ENCODE data around the gene RABAC1.

Gene RABAC1

GRCh38 chr19:41941410-41942202, 17.5 kb downstream of the RABAC1 start:
- TF ChIP-seq POLR2AphosphoS5 (IDR thresholded peaks at IDR 0.05; ENCODE audit: low read depth, low read length) (no peak), SIN3A (IDR thresholded peaks at IDR 0.05; ENCODE audit: borderline replicate concordance, insufficient read depth, low read length) (no peak), TAF1 (IDR thresholded peaks at IDR 0.05; ENCODE audit: borderline replicate concordance, insufficient read depth, low read length) (no peak), REST (IDR thresholded peaks at IDR 0.05; ENCODE audit: insufficient read depth in 1 of 2, low read depth in 2 of 2, low read length in 2 of 2) (no peak), FOXP2 (optimal IDR thresholded peaks at IDR 0.05; ENCODE audit: borderline replicate concordance, extremely low read depth, extremely low read length, insufficient read depth) (no peak)

GRCh38 chr19:41940731-41941409, 18.3 kb downstream of the RABAC1 start:
- no peak for TF ChIP-seq TAF1 (IDR thresholded peaks at IDR 0.05; ENCODE audit: borderline replicate concordance, insufficient read depth, low read length)
- no peak for TF ChIP-seq POLR2AphosphoS5 (IDR thresholded peaks at IDR 0.05; ENCODE audit: low read depth, low read length)
- no peak for TF ChIP-seq REST (IDR thresholded peaks at IDR 0.05; ENCODE audit: insufficient read depth in 1 of 2, low read depth in 2 of 2, low read length in 2 of 2)
- TF ChIP-seq FOXP2 (optimal IDR thresholded peaks at IDR 0.05; ENCODE audit: borderline replicate concordance, extremely low read depth, extremely low read length, insufficient read depth), result no peak
- TF ChIP-seq SIN3A (IDR thresholded peaks at IDR 0.05; ENCODE audit: borderline replicate concordance, insufficient read depth, low read length), result no peak

DNA sequence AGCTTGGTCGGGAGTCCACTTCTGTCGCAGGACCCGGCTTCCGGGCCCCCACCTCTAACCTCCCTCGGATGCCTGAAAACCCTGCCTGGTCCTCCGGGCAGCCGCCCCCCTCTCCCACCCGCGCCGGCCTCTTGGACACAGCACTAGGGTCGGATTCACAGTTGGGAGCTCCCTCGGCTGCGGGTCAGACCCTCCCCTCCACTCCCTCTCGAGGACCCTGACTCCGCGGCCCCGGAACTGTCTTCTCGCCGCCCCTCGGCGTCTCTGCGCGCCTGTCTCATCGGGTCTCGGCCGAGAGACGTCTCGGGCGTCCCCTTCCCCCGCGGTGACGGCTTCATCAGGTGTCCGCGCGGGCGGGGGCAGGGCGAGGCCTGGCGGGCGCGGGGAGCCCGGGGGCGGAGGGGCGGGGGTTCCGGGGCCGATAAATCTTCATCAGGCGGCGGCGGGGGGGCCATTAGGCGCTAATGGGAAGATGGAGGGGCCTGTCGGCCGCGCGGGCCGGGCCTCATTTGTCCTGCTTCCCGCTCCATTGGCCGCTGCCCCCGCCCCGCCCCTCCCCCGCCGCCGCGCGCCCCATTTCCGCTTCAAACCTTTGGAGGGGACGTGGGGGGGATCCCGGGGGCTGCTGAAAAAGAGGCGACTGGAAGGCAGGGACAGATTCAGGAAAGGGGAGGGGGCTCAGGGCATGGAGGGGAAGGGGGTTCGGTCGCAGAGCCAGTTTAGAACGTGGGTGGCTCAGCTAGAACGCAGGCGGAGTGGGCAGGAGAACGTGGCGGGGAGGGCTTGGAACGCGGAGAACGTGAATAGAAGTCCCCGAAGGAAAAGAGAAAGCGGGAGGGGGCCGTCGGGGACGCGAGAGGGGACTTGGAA, 19.0 kb downstream of the RABAC1 start:
- TF ChIP-seq SIN3A (IDR thresholded peaks at IDR 0.05; ENCODE audit: borderline replicate concordance, insufficient read depth, low read length) (no peak), FOXP2 (optimal IDR thresholded peaks at IDR 0.05; ENCODE audit: borderline replicate concordance, extremely low read depth, extremely low read length, insufficient read depth) (no peak), POLR2AphosphoS5 (IDR thresholded peaks at IDR 0.05; ENCODE audit: low read depth, low read length) (no peak), REST (IDR thresholded peaks at IDR 0.05; ENCODE audit: insufficient read depth in 1 of 2, low read depth in 2 of 2, low read length in 2 of 2) (no peak), TAF1 (IDR thresholded peaks at IDR 0.05; ENCODE audit: borderline replicate concordance, insufficient read depth, low read length) (no peak)

- TF ChIP-seq SIN3A (IDR thresholded peaks at IDR 0.05; ENCODE audit: borderline replicate concordance, insufficient read depth, low read length), result no peak
- TF ChIP-seq FOXP2 (optimal IDR thresholded peaks at IDR 0.05; ENCODE audit: borderline replicate concordance, extremely low read depth, extremely low read length, insufficient read depth), result no peak
- no peak for TF ChIP-seq POLR2AphosphoS5 (IDR thresholded peaks at IDR 0.05; ENCODE audit: low read depth, low read length)
- no peak for TF ChIP-seq TAF1 (IDR thresholded peaks at IDR 0.05; ENCODE audit: borderline replicate concordance, insufficient read depth, low read length)
- no peak for TF ChIP-seq REST (IDR thresholded peaks at IDR 0.05; ENCODE audit: insufficient read depth in 1 of 2, low read depth in 2 of 2, low read length in 2 of 2)
These were observed 21.3 kb downstream of the RABAC1 start for GRCh38 chr19:41937525-41938468.
